SK-N-SH (cell line): Measurements from ENCODE around the gene RMND1. TPM values are rescaled to one million over a fixed set of nuclear protein-coding genes. Genes with fewer than 3 reads are reported as not detected.

Source experiments
- CTCF ChIA-PET: fragments of 300-600, 350-600 bp; formaldehyde crosslinking; extraction: SDS; loops from one replicate; lab custom pipeline; 2021; lab: Yijun Ruan, JAX
- POLR2A ChIA-PET: fragments of 350-600 bp; sonication (Branson Sonifier 250); formaldehyde crosslinking; extraction: SDS; loops from one replicate; lab custom pipeline; 2020; ENCODE audit warnings: antibody characterized with exemption, inconsistent platforms; lab: Yijun Ruan, JAX
- DNase-seq: peaks from one replicate; pipeline ENCODE4 v3.0.0; 2012
- H2AFZ ChIP-seq: fragments of 200-600 bp; sonication (generic); 2 replicates; pipeline ENCODE4 v1.8.1; 2016; ENCODE audit warnings: antibody characterized with exemption, mild to moderate bottlenecking, low read depth
- H3F3A ChIP-seq: fragments of 200-600 bp; sonication (generic); replicated peaks from 2 replicates; pipeline ENCODE3; 2016; ENCODE audit warnings: antibody characterized with exemption, mild to moderate bottlenecking; ENCODE audit not compliant: insufficient read depth
- H3K27ac ChIP-seq, 2 experiments: fragments of 200-500 bp in 1 of 2; fragments of 200-600 bp in 1 of 2; sonication (Bioruptor generic) in 1 of 2; sonication (generic), shearing (Covaris generic) in 1 of 2; 2 replicates each; pipeline versions ENCODE4 v1.5.1 to v1.6.1; 2014 to 2016; ENCODE audit warnings: low read depth in 2 of 2, inconsistent platforms in 1 of 2, low read length in 1 of 2, mild to moderate bottlenecking in 1 of 2, mixed read lengths in 1 of 2
- H3K27me3 ChIP-seq: fragments of 200-600 bp; sonication (generic), shearing (Covaris generic); 2 replicates; pipeline ENCODE4 v1.6.1; 2016; ENCODE audit warnings: mixed run types; ENCODE audit not compliant: insufficient read depth
- H3K36me3 ChIP-seq, 2 experiments: fragments of 200-500 bp in 1 of 2; fragments of 200-600 bp in 1 of 2; sonication (Bioruptor generic) in 1 of 2; sonication (generic) in 1 of 2; replicated peaks in 1 of 2; 2 replicates each; pipeline versions ENCODE3 to v1.5.1; 2014 to 2016; ENCODE audit warnings: low read length in 1 of 2, mild to moderate bottlenecking in 1 of 2; ENCODE audit not compliant: insufficient read depth in 2 of 2, control insufficient read depth in 1 of 2
- H3K4me1 ChIP-seq, 2 experiments: fragments of 200-500 bp in 1 of 2; fragments of 200-600 bp in 1 of 2; sonication (Bioruptor generic) in 1 of 2; sonication (generic), shearing (Covaris generic) in 1 of 2; 2 replicates each; pipeline versions ENCODE4 v1.5.1 to v1.6.1; 2014 to 2016; ENCODE audit warnings: low read depth in 1 of 2, low read length in 1 of 2, mixed run types in 1 of 2; ENCODE audit not compliant: insufficient read depth in 2 of 2, control insufficient read depth in 1 of 2
- H3K4me2 ChIP-seq: fragments of 200-600 bp; sonication (generic), shearing (Covaris generic); 2 replicates; pipeline ENCODE4 v1.6.1; 2017; ENCODE audit warnings: mixed run types
- H3K4me3 ChIP-seq, 2 experiments: fragments of 200-500 bp in 1 of 2; fragments of 200-600 bp in 1 of 2; sonication (Bioruptor generic) in 1 of 2; sonication (generic), shearing (Covaris generic) in 1 of 2; 2 replicates each; pipeline versions ENCODE4 v1.5.1 to v1.8.1; 2014 to 2016; ENCODE audit warnings: low read depth in 2 of 2, inconsistent platforms in 1 of 2, low read length in 1 of 2, mild to moderate bottlenecking in 1 of 2, mixed read lengths in 1 of 2, moderate library complexity in 1 of 2
- H3K79me2 ChIP-seq: fragments of 200-600 bp; sonication (generic); 2 replicates; pipeline ENCODE4 v1.8.1; 2017; ENCODE audit warnings: mild to moderate bottlenecking; ENCODE audit not compliant: insufficient read depth
- H3K9ac ChIP-seq: fragments of 200-600 bp; sonication (generic); 2 replicates; pipeline ENCODE4 v1.6.1; 2017; ENCODE audit warnings: mixed run types
- H3K9me2 ChIP-seq: fragments of 200-600 bp; sonication (generic); 2 replicates; pipeline ENCODE4 v1.6.1; 2017; ENCODE audit warnings: mixed run types
- H3K9me3 ChIP-seq: fragments of 200-600 bp; sonication (generic); 2 replicates; pipeline ENCODE4 v1.6.1; 2017; ENCODE audit warnings: mixed run types, mild to moderate bottlenecking, moderate library complexity
- H4K20me1 ChIP-seq: fragments of 200-600 bp; sonication (generic); 2 replicates; pipeline ENCODE4 v1.6.1; 2017; ENCODE audit warnings: mild to moderate bottlenecking, mixed run types; ENCODE audit not compliant: insufficient read depth
- EP300 ChIP-seq, 2 experiments: IDR thresholded peaks; 2 replicates each; pipeline versions ENCODE4 v1.4.0 to v1.6.1; 2012; ENCODE audit warnings: borderline replicate concordance in 1 of 2, low read depth in 1 of 2, low read length in 1 of 2
- FOSL2 ChIP-seq: IDR thresholded peaks from 2 replicates; pipeline ENCODE4 v1.4.0; 2012; ENCODE audit warnings: low read depth, mild to moderate bottlenecking, moderate library complexity, borderline replicate concordance
- FOXJ3 ChIP-seq: sonication (generic); formaldehyde crosslinking; IDR thresholded peaks from 2 replicates; pipeline ENCODE4 v1.5.1; 2020; ENCODE audit warnings: mild to moderate bottlenecking, missing genetic modification reagents
- GABPA ChIP-seq: IDR thresholded peaks from 2 replicates; pipeline ENCODE4 v1.4.0; 2012; ENCODE audit warnings: low read depth, mild to moderate bottlenecking
- IRF3 ChIP-seq: fragments of 150-350 bp; IDR thresholded peaks from 2 replicates; pipeline ENCODE4 v1.6.1; 2016; ENCODE audit warnings: mild to moderate bottlenecking, low read depth, low read length
- JUND ChIP-seq: IDR thresholded peaks from 2 replicates; pipeline ENCODE4 v1.4.0; 2012
- NFIC ChIP-seq: IDR thresholded peaks from 2 replicates; pipeline ENCODE4 v1.4.0; 2012; ENCODE audit warnings: borderline replicate concordance
- POLR2AphosphoS5 ChIP-seq: IDR thresholded peaks from 2 replicates; pipeline ENCODE4 v1.6.1; 2012; ENCODE audit warnings: low read depth, low read length
- RFX5 ChIP-seq: IDR thresholded peaks from 2 replicates; pipeline ENCODE4 v1.6.1; 2012; ENCODE audit warnings: mild to moderate bottlenecking, improper control_type of control experiment, low read length
- SMC3 ChIP-seq: IDR thresholded peaks from 2 replicates; pipeline ENCODE4 v1.6.1; 2012; ENCODE audit warnings: low read depth, low read length, improper control_type of control experiment
- TAF1 ChIP-seq: IDR thresholded peaks from 2 replicates; pipeline ENCODE4 v1.6.1; 2012; ENCODE audit warnings: low read depth, mild to moderate bottlenecking, low read length, moderate library complexity, borderline replicate concordance
- TCF12 ChIP-seq: IDR thresholded peaks from 2 replicates; pipeline ENCODE4 v1.4.0; 2012
- ZBTB33 ChIP-seq: IDR thresholded peaks from 2 replicates; pipeline ENCODE4 v1.4.0; 2012; ENCODE audit warnings: low read depth, borderline replicate concordance
- WGBS: methylation state at CpG from one replicate; pipeline ENCODE4 v1.1.6; 2017; ENCODE audit warnings: low lambda C conversion rate; 5-methylcytosine and 5-hydroxymethylcytosine counted together
- polyA plus RNA-seq, 3 experiments: library from polyadenylated mRNA; depleted of rRNA; stranded (reverse); fragments of >200 nt; gene quantifications; 2 replicates each; pipeline ENCODE4 v1.2.3, GENCODE V29; 2012
- TF ChIP-seq, protein P1 (sequence below): IDR thresholded peaks from 2 replicates; pipeline ENCODE4 v1.6.1; 2012; ENCODE audit warnings: mild to moderate bottlenecking, low read depth, low read length, moderate library complexity
- TF ChIP-seq, protein P2 (sequence below): IDR thresholded peaks from 2 replicates; pipeline ENCODE4 v1.4.0; 2012; ENCODE audit warnings: low read depth
- TF ChIP-seq, protein P3 (sequence below): IDR thresholded peaks from 2 replicates; pipeline ENCODE4 v1.4.0; 2012; ENCODE audit warnings: low read depth, borderline replicate concordance
- TF ChIP-seq, protein P4 (sequence below): fragments of 150-350 bp; IDR thresholded peaks from 2 replicates; pipeline ENCODE4 v1.6.1; 2017; ENCODE audit warnings: antibody characterized with exemption, low read length, low read depth, borderline replicate concordance

The RMND1 gene
- polyA plus RNA-seq, 1 of the 3 experiments (the other 2 are of a cell fraction), result 14.8 TPM

- CTCF ChIA-PET, result interaction anchor here (1.3 to 2.6 kb wide), 5 partner anchors 14 to 524 kb away, joined by 4 to 9 read pairs (median 7); partner anchors contain the start of gene MTHFD1L
- no peak for TF ChIP-seq ZBTB33
- TF ChIP-seq, protein P1, sequence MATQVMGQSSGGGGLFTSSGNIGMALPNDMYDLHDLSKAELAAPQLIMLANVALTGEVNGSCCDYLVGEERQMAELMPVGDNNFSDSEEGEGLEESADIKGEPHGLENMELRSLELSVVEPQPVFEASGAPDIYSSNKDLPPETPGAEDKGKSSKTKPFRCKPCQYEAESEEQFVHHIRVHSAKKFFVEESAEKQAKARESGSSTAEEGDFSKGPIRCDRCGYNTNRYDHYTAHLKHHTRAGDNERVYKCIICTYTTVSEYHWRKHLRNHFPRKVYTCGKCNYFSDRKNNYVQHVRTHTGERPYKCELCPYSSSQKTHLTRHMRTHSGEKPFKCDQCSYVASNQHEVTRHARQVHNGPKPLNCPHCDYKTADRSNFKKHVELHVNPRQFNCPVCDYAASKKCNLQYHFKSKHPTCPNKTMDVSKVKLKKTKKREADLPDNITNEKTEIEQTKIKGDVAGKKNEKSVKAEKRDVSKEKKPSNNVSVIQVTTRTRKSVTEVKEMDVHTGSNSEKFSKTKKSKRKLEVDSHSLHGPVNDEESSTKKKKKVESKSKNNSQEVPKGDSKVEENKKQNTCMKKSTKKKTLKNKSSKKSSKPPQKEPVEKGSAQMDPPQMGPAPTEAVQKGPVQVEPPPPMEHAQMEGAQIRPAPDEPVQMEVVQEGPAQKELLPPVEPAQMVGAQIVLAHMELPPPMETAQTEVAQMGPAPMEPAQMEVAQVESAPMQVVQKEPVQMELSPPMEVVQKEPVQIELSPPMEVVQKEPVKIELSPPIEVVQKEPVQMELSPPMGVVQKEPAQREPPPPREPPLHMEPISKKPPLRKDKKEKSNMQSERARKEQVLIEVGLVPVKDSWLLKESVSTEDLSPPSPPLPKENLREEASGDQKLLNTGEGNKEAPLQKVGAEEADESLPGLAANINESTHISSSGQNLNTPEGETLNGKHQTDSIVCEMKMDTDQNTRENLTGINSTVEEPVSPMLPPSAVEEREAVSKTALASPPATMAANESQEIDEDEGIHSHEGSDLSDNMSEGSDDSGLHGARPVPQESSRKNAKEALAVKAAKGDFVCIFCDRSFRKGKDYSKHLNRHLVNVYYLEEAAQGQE, result peak; percentile 39; the same call in 1 of the 2 replicates
- no peak; the same call in 1 of the 2 replicates for TF ChIP-seq SMC3
- TF ChIP-seq, protein P2, sequence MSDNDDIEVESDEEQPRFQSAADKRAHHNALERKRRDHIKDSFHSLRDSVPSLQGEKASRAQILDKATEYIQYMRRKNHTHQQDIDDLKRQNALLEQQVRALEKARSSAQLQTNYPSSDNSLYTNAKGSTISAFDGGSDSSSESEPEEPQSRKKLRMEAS, result 0 out of 2 replicates have a peak, but pooled peaks have one; percentile 16
- TF ChIP-seq POLR2AphosphoS5, result peak; percentile 74; the same call in 1 of the 2 replicates
- no peak for TF ChIP-seq TCF12
- peak; percentile 25; the same call in 1 of the 2 replicates for TF ChIP-seq FOXJ3 (CRISPR knock-in tag)
- no peak for TF ChIP-seq NFIC
- TF ChIP-seq IRF3, result no peak
- TF ChIP-seq GABPA, result peak; percentile 6
- no peak for TF ChIP-seq RFX5
- TF ChIP-seq EP300 (IDR thresholded peaks at IDR 0.05; ENCODE audit: borderline replicate concordance in 1 of 2, low read depth in 1 of 2, low read length in 1 of 2), result no peak
- no peak for TF ChIP-seq FOSL2
- peak; percentile 79; the same call in 1 of the 2 replicates for TF ChIP-seq TAF1
- TF ChIP-seq, protein P3, sequence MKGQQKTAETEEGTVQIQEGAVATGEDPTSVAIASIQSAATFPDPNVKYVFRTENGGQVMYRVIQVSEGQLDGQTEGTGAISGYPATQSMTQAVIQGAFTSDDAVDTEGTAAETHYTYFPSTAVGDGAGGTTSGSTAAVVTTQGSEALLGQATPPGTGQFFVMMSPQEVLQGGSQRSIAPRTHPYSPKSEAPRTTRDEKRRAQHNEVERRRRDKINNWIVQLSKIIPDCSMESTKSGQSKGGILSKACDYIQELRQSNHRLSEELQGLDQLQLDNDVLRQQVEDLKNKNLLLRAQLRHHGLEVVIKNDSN, result no peak
- no peak for TF ChIP-seq JUND
- TF ChIP-seq, protein P4, sequence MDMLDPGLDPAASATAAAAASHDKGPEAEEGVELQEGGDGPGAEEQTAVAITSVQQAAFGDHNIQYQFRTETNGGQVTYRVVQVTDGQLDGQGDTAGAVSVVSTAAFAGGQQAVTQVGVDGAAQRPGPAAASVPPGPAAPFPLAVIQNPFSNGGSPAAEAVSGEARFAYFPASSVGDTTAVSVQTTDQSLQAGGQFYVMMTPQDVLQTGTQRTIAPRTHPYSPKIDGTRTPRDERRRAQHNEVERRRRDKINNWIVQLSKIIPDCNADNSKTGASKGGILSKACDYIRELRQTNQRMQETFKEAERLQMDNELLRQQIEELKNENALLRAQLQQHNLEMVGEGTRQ, result no peak
- WGBS, result 3% methylated on average over 8 of the region's 54 CpGs
Observed at GRCh38 chr6:151389618-151390275, 62.2 kb downstream of the RMND1 start.

More at GRCh38 chr6:151389618-151390275, 62.2 kb downstream of the RMND1 start:
- Histone ChIP-seq H3K9ac (peak overlapping the region; percentile 99), H3K9me2 (no peaks in the 10 kb centered on the region), H3K4me3 (peak overlapping the region; percentile 86 to 92), H3K36me3 (peaks cover 4 to 7% of the 10 kb centered on the region in 2 experiments), H3K4me2 (peak overlapping the region; percentile 94), H3K9me3 (no peaks in the 10 kb centered on the region; the same call in 1 of the 2 replicates), H2AFZ (peak overlapping the region; percentile 74), H3K27me3 (no peaks in the 10 kb centered on the region), H3F3A (peaks cover 25% of the 10 kb centered on the region), H3K27ac (peak overlapping the region; percentile 98 to 99), H4K20me1 (peaks cover 31% of the 10 kb centered on the region), H3K4me1 (peaks cover 22 to 31% of the 10 kb centered on the region in 2 experiments), H3K79me2 (peaks cover 80% of the 10 kb centered on the region)
- DNase-seq, result peak; percentile 65
- POLR2A ChIA-PET, result interaction anchor here (1.0 to 1.7 kb wide), 4 partner anchors 11 to 62 kb away, joined by 3 to 10 read pairs (median 4); partner anchors contain the start of gene RMND1
